ENCODE data around the gene DDX11.
"Not testable (repeated sequence)": the region's sequence is repeated elsewhere in the genome, so short reads cannot be mapped to it uniquely, and the experiment has no call there.

The DDX11 gene

GRCh38 chr12:31098363-31098762 lies 24.7 kb downstream of the DDX11 start:
- not testable (repeated sequence) for DNase-seq

- not testable (repeated sequence) for DNase-seq
Measured at GRCh38 chr12:31098771-31099170, 25.1 kb downstream of the DDX11 start.

- DNase-seq = not testable (repeated sequence)
Measured at GRCh38 chr12:31099434-31099833, 25.8 kb downstream of the DDX11 start.

GRCh38 chr12:31100503-31101208 lies 27.0 kb downstream of the DDX11 start:
- DNase-seq = not testable (repeated sequence)

GRCh38 chr12:31102125-31102524 lies 28.5 kb downstream of the DDX11 start:
- DNase-seq = not testable (repeated sequence)

GRCh38 chr12:31102596-31102995 lies 28.9 kb downstream of the DDX11 start:
- DNase-seq = not testable (repeated sequence)

GRCh38 chr12:31103561-31103975 lies 29.9 kb downstream of the DDX11 start:
- not testable (repeated sequence) for DNase-seq

GRCh38 chr12:31104220-31104619 lies 30.6 kb downstream of the DDX11 start:
- DNase-seq = not testable (repeated sequence)

DNA sequence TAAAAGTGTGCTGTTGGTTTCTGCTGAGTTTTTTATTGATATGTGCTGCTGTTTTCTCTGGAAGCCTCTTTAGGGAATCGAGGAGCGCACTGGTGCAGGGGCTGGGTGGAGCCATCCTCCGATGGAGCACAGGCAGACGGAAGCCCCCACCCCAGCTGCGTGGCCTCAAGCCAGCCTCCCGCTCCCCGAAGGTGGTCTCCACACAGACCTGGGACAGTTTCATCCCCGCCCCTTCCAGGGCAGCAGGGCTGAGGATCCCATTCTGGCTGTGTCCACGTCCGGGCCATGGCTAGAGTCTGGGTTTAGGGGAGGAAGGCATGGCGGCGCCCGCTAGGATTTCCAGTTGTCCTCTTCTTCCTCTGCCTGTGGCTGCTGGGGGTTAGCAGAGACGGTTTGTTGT lies 31.1 kb downstream of the DDX11 start:
- DNase-seq = not testable (repeated sequence)

- DNase-seq = no peak
Measured at GRCh38 chr12:31105668-31106067, 32.0 kb downstream of the DDX11 start.

GRCh38 chr12:31106101-31106803 lies 32.6 kb downstream of the DDX11 start:
- DNase-seq = no peak

- not testable (repeated sequence) for DNase-seq
Measured at GRCh38 chr12:31109773-31110172, 36.1 kb downstream of the DDX11 start.

- DNase-seq = not testable (repeated sequence)
Measured at GRCh38 chr12:31110263-31110662, 36.6 kb downstream of the DDX11 start.

GRCh38 chr12:31115092-31115601 lies 41.5 kb downstream of the DDX11 start:
- not testable (repeated sequence) for DNase-seq

GRCh38 chr12:31116846-31117202 lies 43.2 kb downstream of the DDX11 start:
- not testable (repeated sequence) for DNase-seq

- peak in 7 of 51 donors; percentile 5 to 36 (median 9) for DNase-seq
Measured at GRCh38 chr12:31117203-31118011, 43.7 kb downstream of the DDX11 start.

- peak in 1 of 51 donors; percentile 13 for DNase-seq
Measured at GRCh38 chr12:31118347-31119191, 44.9 kb downstream of the DDX11 start.

DNA sequence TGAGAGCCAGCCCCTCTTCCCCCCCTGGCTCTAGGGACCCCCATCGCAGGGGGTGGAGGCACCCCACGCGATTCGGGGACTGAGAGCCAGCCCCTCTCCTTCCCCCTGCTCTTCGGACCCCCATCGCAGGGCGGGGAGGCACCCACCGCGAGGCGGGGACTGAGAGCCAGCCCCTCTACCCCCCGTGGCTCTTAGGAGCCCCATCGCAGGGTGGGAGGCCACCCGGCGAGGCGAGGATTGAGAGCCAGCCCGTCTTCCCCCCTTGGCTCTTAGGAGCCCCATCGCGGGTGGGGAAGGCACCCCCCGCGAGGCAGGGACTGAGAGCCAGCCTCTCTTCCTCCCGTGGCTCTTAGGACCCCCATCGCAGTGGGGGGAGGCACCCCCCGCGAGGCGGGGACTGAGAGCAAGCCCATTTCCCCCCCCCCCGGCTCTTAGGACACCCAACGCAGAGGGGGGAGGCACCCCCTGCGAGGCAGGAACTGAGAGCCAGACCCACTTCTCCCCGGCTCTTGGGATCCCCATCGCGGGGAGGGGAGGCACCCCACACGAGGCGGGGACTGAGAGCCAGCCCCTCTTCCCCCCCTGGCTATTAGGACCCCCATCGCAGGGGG lies 45.6 kb downstream of the DDX11 start:
- no peak for DNase-seq

DNA sequence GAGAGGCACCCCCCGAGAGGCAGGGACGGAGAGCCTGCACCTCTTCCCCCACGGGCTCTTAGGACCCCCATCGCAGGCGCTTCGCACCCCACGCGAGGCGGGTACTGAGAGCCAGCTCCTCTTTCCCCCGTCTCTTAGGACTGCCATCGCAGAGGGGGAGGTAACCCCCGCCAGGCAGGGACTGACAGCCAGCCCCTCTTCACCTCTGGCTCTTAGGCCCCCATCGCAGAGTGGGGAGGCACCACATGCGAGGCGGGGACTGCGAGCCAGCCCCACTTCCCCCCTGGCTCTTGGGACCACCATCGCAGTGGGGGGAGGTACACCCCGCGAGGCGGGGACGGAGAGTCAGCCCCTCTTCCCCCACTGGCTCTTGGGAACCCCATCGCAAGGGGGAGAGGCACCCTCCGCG lies 46.1 kb downstream of the DDX11 start:
- no peak for DNase-seq

DNA sequence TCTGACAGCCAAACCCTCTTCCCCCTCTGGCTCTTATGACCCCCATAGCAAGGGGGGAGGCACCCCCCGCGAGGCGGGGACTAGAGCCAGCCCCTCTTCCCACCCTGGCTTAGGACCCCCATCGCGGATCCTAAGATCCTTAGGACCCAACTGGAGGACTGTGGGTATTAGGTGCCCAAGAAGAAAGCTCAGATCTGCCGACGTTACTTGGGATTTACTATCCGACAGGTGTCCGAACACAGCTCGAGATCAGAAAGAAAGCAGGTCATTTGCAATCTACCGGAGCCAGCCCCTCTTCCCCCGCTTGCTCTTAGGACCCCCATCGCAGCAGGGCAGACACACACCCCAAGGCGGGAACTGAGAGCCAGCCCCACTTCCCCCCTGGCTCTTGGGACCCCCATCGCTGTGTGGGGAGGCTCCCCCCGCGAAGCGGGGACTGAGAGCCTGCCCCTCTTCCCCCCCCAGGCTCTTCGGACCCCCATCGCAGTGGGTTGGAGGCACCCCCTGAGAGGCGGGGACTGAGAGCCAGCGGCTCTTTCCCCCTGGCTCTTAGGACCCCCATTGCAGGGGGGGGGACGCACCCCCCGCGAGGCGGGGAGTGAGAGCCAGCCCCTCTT lies 46.8 kb downstream of the DDX11 start:
- no peak for DNase-seq
